ENCODE results near the gene OR6V1.

OR6V1 gene

DNA sequence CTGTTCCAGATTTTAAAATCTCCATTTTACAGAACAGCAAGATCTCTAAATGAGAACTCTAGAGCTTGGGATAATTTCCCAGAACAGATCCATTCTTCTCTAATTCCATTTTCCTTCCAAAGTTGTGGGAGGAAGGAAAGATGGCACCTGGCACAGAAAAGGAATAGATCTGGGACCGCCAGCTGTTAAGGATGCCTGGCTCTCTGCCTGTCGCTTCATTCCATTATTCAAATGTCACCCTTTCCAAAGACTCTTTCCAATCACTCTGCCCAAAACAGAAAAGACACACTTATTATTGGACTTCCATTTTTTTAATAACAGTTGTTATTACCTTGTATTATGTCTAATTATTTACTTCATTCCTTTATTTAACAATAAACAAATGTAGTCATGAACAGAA is 24.5 kb upstream of the OR6V1 start:
- Histone ChIP-seq H2BK12ac (ENCODE audit: low read length) (no peak overlapping the region), H3K4ac (ENCODE audit: low read length) (no peak overlapping the region), H3K18ac (ENCODE audit: low read length) (no peak overlapping the region), H3K9ac (ENCODE audit: low read depth, low read length, poor library complexity) (no peak overlapping the region), H4K8ac (ENCODE audit: low read depth, low read length) (no peak overlapping the region), H2AFZ (ENCODE audit: low read length) (no peak overlapping the region), H3K14ac (ENCODE audit: low read length) (no peak overlapping the region), H3K4me1 (ENCODE audit: control insufficient read depth in 2 of 2, insufficient read depth in 1 of 2, low read depth in 1 of 2, low read length in 2 of 2) (no peaks in the 10 kb centered on the region), H3K36me3 (replicated peaks in 1 of 2; ENCODE audit: control insufficient read depth in 2 of 2, insufficient read depth in 2 of 2, low read length in 2 of 2) (no peaks in the 10 kb centered on the region), H2BK5ac (ENCODE audit: low read length) (no peak overlapping the region), H3K4me2 (ENCODE audit: insufficient read depth, low read length, poor library complexity, severe bottlenecking) (no peak overlapping the region), H3K23ac (ENCODE audit: low read depth, low read length, poor library complexity) (no peak overlapping the region), H2AK5ac (ENCODE audit: low read depth, low read length) (no peak overlapping the region), H3K27me3 (ENCODE audit: control insufficient read depth in 3 of 3, insufficient read depth in 3 of 3, low read depth in 1 of 3, low read length in 3 of 3) (no peaks in the 10 kb centered on the region), H3K27ac (replicated peaks; ENCODE audit: low read length) (no peak overlapping the region), H3K9me3 (replicated peaks in 1 of 2; ENCODE audit: control insufficient read depth in 2 of 2, insufficient read depth in 1 of 2, low read depth in 1 of 2, low read length in 2 of 2) (no peaks in the 10 kb centered on the region), H3K79me1 (ENCODE audit: low read depth, low read length) (no peaks in the 10 kb centered on the region), H4K91ac (ENCODE audit: low read depth, low read length, poor library complexity) (no peak overlapping the region), H2BK120ac (ENCODE audit: low read depth, low read length) (no peak overlapping the region), H3K4me3 (ENCODE audit: low read length in 2 of 2) (no peak overlapping the region), H2BK15ac (ENCODE audit: low read length) (no peak overlapping the region)
- DNase-seq (ENCODE audit: low spot score), result no peak
- no CpG with 5 or more reads among the region's 2 CpGs for WGBS, 2 donors (ENCODE audit: extremely low coverage in 2 of 2, insufficient read length in 2 of 2, insufficient replicate concordance in 1 of 2)

DNA sequence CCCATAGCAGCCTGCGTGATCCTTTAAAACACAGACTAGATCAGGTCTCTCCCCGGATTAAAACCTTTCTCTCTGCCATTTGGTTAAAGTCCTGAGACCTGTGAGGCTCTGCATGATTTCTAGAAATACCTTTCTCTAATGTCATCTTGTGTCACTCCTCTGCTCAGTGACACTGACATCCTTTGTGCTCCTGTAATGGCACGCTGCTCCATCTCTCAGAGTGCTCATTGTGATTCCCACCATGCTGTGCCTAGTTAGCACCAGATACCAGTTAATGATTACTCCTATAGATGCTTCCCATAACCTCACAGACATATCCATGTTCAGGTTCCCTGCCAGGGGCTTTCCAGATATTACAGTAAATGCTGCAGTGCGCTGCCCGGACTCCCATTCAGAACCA is 13.5 kb upstream of the OR6V1 start:
- WGBS, 2 donors (ENCODE audit: extremely low coverage in 2 of 2, insufficient read length in 2 of 2, insufficient replicate concordance in 1 of 2), result no CpG with 5 or more reads among the region's 5 CpGs
- Histone ChIP-seq H4K91ac (ENCODE audit: low read depth, low read length, poor library complexity) (no peak overlapping the region), H3K27ac (replicated peaks; ENCODE audit: low read length) (no peak overlapping the region), H4K8ac (ENCODE audit: low read depth, low read length) (no peak overlapping the region), H3K9ac (ENCODE audit: low read depth, low read length, poor library complexity) (no peak overlapping the region), H2BK12ac (ENCODE audit: low read length) (no peak overlapping the region), H3K36me3 (replicated peaks in 1 of 2; ENCODE audit: control insufficient read depth in 2 of 2, insufficient read depth in 2 of 2, low read length in 2 of 2) (no peaks in the 10 kb centered on the region), H3K27me3 (ENCODE audit: control insufficient read depth in 3 of 3, insufficient read depth in 3 of 3, low read depth in 1 of 3, low read length in 3 of 3) (peaks cover 0 to 2% (median 0%) of the 10 kb centered on the region in 3 experiments), H3K4me2 (ENCODE audit: insufficient read depth, low read length, poor library complexity, severe bottlenecking) (no peak overlapping the region), H3K9me3 (replicated peaks in 1 of 2; ENCODE audit: control insufficient read depth in 2 of 2, insufficient read depth in 1 of 2, low read depth in 1 of 2, low read length in 2 of 2) (no peaks in the 10 kb centered on the region), H2BK120ac (ENCODE audit: low read depth, low read length) (no peak overlapping the region), H3K4ac (ENCODE audit: low read length) (no peak overlapping the region), H2BK5ac (ENCODE audit: low read length) (no peak overlapping the region), H3K4me1 (ENCODE audit: control insufficient read depth in 2 of 2, insufficient read depth in 1 of 2, low read depth in 1 of 2, low read length in 2 of 2) (peaks cover 0 to 13% of the 10 kb centered on the region in 2 donors), H2AK5ac (ENCODE audit: low read depth, low read length) (no peak overlapping the region), H3K18ac (ENCODE audit: low read length) (no peak overlapping the region), H3K23ac (ENCODE audit: low read depth, low read length, poor library complexity) (no peak overlapping the region), H2AFZ (ENCODE audit: low read length) (no peak overlapping the region), H3K14ac (ENCODE audit: low read length) (no peak overlapping the region), H2BK15ac (ENCODE audit: low read length) (no peak overlapping the region), H3K79me1 (ENCODE audit: low read depth, low read length) (no peaks in the 10 kb centered on the region), H3K4me3 (ENCODE audit: low read length in 2 of 2) (no peak overlapping the region)
- DNase-seq (ENCODE audit: low spot score), result no peak

DNA sequence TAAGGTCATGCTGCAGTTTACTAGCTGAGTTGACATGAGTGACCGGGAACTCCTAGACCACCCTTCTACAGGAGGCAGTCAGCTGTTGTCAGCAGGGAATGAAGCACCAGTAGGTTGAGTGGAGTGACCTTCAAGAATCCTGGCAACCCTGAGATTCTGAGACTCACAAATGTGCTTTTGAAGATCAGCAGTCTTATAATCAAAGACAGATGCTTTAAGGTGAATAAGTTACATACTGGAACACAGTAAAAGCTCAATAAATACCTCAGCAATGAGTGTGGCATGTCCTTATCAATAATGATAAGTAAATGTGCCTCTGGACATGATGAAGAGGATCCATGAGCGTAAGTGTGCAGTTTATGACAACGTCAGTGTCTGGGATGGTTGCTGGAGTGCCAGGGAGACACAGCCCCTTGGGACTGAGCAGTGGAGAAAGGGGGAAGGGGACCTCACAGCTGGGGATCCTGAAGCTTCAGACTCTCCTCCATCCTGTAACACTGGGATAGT is 11.9 kb upstream of the OR6V1 start:
- Histone ChIP-seq H4K91ac (ENCODE audit: low read depth, low read length, poor library complexity) (no peak overlapping the region), H2AFZ (ENCODE audit: low read length) (no peak overlapping the region), H2AK5ac (ENCODE audit: low read depth, low read length) (no peak overlapping the region), H2BK12ac (ENCODE audit: low read length) (no peak overlapping the region), H3K4me1 (ENCODE audit: control insufficient read depth in 2 of 2, insufficient read depth in 1 of 2, low read depth in 1 of 2, low read length in 2 of 2) (peaks cover 0 to 13% of the 10 kb centered on the region in 2 donors), H3K27ac (replicated peaks; ENCODE audit: low read length) (no peak overlapping the region), H3K36me3 (replicated peaks in 1 of 2; ENCODE audit: control insufficient read depth in 2 of 2, insufficient read depth in 2 of 2, low read length in 2 of 2) (no peaks in the 10 kb centered on the region), H3K4me2 (ENCODE audit: insufficient read depth, low read length, poor library complexity, severe bottlenecking) (no peak overlapping the region), H3K4ac (ENCODE audit: low read length) (no peak overlapping the region), H4K8ac (ENCODE audit: low read depth, low read length) (no peak overlapping the region), H2BK5ac (ENCODE audit: low read length) (no peak overlapping the region), H3K18ac (ENCODE audit: low read length) (no peak overlapping the region), H2BK120ac (ENCODE audit: low read depth, low read length) (no peak overlapping the region), H3K23ac (ENCODE audit: low read depth, low read length, poor library complexity) (no peak overlapping the region), H3K14ac (ENCODE audit: low read length) (no peak overlapping the region), H3K79me1 (ENCODE audit: low read depth, low read length) (no peaks in the 10 kb centered on the region), H3K9me3 (replicated peaks in 1 of 2; ENCODE audit: control insufficient read depth in 2 of 2, insufficient read depth in 1 of 2, low read depth in 1 of 2, low read length in 2 of 2) (no peaks in the 10 kb centered on the region), H2BK15ac (ENCODE audit: low read length) (no peak overlapping the region), H3K9ac (ENCODE audit: low read depth, low read length, poor library complexity) (no peak overlapping the region), H3K27me3 (ENCODE audit: control insufficient read depth in 3 of 3, insufficient read depth in 3 of 3, low read depth in 1 of 3, low read length in 3 of 3) (peaks cover 0 to 2% (median 0%) of the 10 kb centered on the region in 3 experiments), H3K4me3 (ENCODE audit: low read length in 2 of 2) (no peak overlapping the region)
- WGBS, 2 donors (ENCODE audit: extremely low coverage in 2 of 2, insufficient read length in 2 of 2, insufficient replicate concordance in 1 of 2), result no CpG with 5 or more reads among the region's 3 CpGs
- no peak for DNase-seq (ENCODE audit: low spot score)

DNA sequence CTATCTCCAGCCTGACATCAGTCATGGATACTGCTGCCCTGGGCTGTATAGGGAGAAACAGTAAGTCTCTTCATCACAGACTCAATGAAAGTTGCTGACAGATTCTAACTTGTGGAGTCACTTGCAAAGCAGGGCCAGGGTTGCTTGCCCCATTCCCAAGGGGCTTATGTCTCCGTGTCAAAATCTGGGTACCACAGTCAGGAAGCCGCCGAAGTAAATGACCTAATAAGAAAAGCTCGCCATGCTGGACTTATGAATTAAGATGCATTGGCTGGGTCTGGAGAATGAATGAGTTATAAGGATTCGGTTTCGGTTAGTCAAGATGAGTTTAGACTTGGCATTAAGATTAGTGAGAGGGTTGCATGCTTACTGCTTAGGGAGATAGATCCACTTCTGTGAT is 10.8 kb upstream of the OR6V1 start:
- no peak overlapping the region for H2AFZ ChIP-seq (ENCODE audit: low read length)
- no peaks in the 10 kb centered on the region for H3K36me3 ChIP-seq (replicated peaks in 1 of 2; ENCODE audit: control insufficient read depth in 2 of 2, insufficient read depth in 2 of 2, low read length in 2 of 2)
- H3K23ac ChIP-seq (ENCODE audit: low read depth, low read length, poor library complexity), result no peak overlapping the region
- H3K27ac ChIP-seq (replicated peaks; ENCODE audit: low read length), result no peak overlapping the region
- H3K4me3 ChIP-seq (ENCODE audit: low read length in 2 of 2), result no peak overlapping the region
- no peak overlapping the region for H3K4ac ChIP-seq (ENCODE audit: low read length)
- H2BK120ac ChIP-seq (ENCODE audit: low read depth, low read length), result no peak overlapping the region
- H3K9me3 ChIP-seq (replicated peaks in 1 of 2; ENCODE audit: control insufficient read depth in 2 of 2, insufficient read depth in 1 of 2, low read depth in 1 of 2, low read length in 2 of 2), result no peaks in the 10 kb centered on the region
- H3K9ac ChIP-seq (ENCODE audit: low read depth, low read length, poor library complexity), result no peak overlapping the region
- H2BK15ac ChIP-seq (ENCODE audit: low read length), result no peak overlapping the region
- no peak overlapping the region for H4K8ac ChIP-seq (ENCODE audit: low read depth, low read length)
- H2BK5ac ChIP-seq (ENCODE audit: low read length), result no peak overlapping the region
- H3K79me1 ChIP-seq (ENCODE audit: low read depth, low read length), result no peaks in the 10 kb centered on the region
- no peak overlapping the region for H3K14ac ChIP-seq (ENCODE audit: low read length)
- no peak overlapping the region for H3K18ac ChIP-seq (ENCODE audit: low read length)
- H4K91ac ChIP-seq (ENCODE audit: low read depth, low read length, poor library complexity), result no peak overlapping the region
- WGBS, 2 donors (ENCODE audit: extremely low coverage in 2 of 2, insufficient read length in 2 of 2, insufficient replicate concordance in 1 of 2), result 100% methylated on average over 2 of the region's 6 CpGs; no CpG with 5 or more reads in 1 of the 2 donors
- H2AK5ac ChIP-seq (ENCODE audit: low read depth, low read length), result no peak overlapping the region
- H2BK12ac ChIP-seq (ENCODE audit: low read length), result no peak overlapping the region
- DNase-seq (ENCODE audit: low spot score), result no peak
- no peak overlapping the region for H3K4me2 ChIP-seq (ENCODE audit: insufficient read depth, low read length, poor library complexity, severe bottlenecking)
- peaks cover 0 to 2% (median 0%) of the 10 kb centered on the region in 3 experiments for H3K27me3 ChIP-seq (ENCODE audit: control insufficient read depth in 3 of 3, insufficient read depth in 3 of 3, low read depth in 1 of 3, low read length in 3 of 3)
- H3K4me1 ChIP-seq (ENCODE audit: control insufficient read depth in 2 of 2, insufficient read depth in 1 of 2, low read depth in 1 of 2, low read length in 2 of 2), result peaks cover 0 to 13% of the 10 kb centered on the region in 2 donors

Measured in neuronal stem cell (in vitro differentiated cells).